PC-3 (cell line): Measurements from ENCODE around the gene TARM1.

Source experiments
- EZH2 ChIP-seq: fragments of 300-600 bp; sonication (generic); IDR thresholded peaks from one replicate; pipeline ENCODE4 v1.6.1; 2017; ENCODE audit warnings: antibody characterized with exemption, mild to moderate bottlenecking, low read length; ENCODE audit not compliant: unreplicated experiment
- TF ChIP-seq, protein P1 (sequence below): fragments of 300-600 bp; sonication (generic); conservative IDR thresholded peaks from 2 replicates; pipeline ENCODE4 v1.5.1; 2017; ENCODE audit warnings: antibody characterized with exemption, low read depth, mild to moderate bottlenecking, low read length

GRCh38 chr19:54081032-54081431 is at the start of gene TARM1:
- TF ChIP-seq, protein P1, sequence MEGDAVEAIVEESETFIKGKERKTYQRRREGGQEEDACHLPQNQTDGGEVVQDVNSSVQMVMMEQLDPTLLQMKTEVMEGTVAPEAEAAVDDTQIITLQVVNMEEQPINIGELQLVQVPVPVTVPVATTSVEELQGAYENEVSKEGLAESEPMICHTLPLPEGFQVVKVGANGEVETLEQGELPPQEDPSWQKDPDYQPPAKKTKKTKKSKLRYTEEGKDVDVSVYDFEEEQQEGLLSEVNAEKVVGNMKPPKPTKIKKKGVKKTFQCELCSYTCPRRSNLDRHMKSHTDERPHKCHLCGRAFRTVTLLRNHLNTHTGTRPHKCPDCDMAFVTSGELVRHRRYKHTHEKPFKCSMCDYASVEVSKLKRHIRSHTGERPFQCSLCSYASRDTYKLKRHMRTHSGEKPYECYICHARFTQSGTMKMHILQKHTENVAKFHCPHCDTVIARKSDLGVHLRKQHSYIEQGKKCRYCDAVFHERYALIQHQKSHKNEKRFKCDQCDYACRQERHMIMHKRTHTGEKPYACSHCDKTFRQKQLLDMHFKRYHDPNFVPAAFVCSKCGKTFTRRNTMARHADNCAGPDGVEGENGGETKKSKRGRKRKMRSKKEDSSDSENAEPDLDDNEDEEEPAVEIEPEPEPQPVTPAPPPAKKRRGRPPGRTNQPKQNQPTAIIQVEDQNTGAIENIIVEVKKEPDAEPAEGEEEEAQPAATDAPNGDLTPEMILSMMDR = no peak
- no peak for TF ChIP-seq EZH2
